ENCODE data around the gene IFI30.

The IFI30 gene

GRCh38 chr19:18167011-18167410 lies 6.6 kb upstream of the IFI30 start:
- H3K4me3 ChIP-seq = no peak overlapping the region
- H3K27ac ChIP-seq = no peak overlapping the region

DNA sequence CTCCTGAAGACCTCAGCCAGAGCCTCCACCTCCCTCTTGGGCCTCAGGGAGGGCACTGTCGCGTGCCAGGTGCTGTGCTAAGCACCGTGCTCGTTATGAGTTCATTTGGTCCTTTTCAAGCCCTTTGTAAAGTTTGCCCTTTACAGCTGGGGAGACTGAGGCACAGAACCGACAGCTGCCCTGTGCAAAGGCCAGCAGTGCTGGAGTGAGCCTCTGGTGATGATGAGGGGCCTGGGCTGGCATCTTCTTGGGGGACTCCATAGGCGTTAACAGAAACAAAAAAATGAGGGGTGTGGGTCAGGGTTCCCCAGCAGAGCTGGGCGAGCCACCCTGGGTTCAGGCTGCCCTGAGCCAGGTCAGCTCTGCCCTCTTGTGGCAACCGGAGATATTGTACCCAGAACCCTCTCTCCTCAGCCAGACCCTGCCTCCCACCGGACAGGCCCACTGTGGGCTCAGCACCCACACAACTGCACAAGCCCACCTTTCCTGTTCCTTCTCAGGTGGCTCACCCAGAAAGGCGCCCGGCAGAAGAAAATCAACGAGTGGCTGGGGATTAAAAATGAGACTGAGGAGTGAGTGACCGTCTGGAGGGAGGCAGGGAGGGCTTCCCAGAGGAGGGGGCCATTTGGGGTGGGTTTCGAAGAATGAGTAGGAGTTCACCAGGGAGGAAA lies 5.5 kb upstream of the IFI30 start:
- Histone ChIP-seq H3K27ac (peak overlapping the region in 6 of 21 experiments; percentile 17 to 87 (median 24)), H3K4me3 (no peak overlapping the region)

DNA sequence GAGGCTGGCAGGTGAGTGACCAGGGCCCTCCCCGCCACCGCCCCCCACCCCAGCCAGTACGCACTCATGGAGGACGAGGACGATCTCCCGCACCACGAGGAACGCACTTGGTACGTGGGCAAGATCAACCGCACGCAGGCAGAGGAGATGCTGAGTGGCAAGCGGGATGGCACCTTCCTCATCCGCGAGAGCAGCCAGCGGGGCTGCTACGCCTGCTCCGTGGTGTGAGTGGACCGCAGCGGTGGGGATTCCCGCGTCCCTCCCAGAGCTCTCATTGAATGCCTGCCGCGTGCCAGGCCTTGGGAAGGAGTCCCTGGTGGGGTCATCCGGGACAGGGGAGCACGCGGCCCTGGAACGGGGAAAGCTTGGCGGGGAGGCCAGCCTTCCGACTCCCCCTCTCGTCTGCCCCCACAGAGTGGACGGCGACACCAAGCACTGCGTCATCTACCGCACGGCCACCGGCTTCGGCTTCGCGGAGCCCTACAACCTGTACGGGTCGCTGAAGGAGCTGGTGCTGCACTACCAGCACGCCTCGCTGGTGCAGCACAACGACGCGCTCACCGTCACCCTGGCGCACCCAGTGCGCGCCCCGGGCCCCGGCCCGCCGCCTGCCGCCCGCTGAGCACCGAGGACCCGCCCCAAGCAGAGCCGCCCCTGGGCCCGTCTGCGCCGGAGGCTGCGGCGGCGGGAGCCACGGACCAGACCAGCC lies 4.8 kb upstream of the IFI30 start:
- H3K4me3 ChIP-seq = no peak overlapping the region
- peak overlapping the region in 8 of 21 experiments; percentile 62 to 87 (median 79) for H3K27ac ChIP-seq

- peak overlapping the region in 19 of 21 experiments; percentile 35 to 87 (median 68) for H3K27ac ChIP-seq
- H3K4me3 ChIP-seq = no peak overlapping the region
These were observed 2.8 kb upstream of the IFI30 start for GRCh38 chr19:18170714-18171255.

DNA sequence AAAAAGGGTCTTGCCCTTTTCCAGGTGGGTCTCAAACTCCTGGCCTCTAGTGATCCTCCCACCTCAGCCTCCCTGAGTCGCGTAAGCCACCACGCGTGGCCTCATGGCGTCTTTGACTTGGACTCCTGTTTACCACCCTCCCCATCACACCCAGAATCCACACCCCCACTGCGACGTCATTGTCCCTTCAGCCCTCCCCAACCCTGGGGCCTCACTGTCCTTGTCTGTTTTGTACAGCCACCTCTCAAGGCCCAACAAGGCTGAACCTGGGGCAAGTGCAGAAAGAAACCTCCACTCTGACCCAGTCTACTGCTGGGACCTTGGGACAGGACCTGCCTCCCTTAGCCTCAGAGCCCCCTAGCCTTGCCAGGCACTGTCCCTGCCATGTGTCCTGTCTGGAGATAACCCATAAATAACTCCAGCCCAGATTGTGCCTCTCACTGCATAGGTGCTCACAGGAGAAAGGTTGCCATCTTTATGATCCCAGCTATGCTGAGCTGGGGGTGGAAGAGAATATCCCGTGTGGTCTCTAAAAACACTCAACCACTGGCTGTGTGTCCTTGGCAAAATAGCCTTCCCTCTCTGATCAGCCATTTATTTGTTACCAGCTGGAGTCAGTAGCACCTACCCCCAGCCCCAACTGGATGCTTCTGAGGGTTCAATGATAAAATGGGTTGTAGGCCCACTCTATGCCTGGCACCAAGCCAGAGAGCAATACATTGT lies 1.8 kb upstream of the IFI30 start:
- Histone ChIP-seq H3K27ac (peak overlapping the region in 15 of 21 experiments; percentile 4 to 87 (median 72)), H3K4me3 (no peak overlapping the region)

DNA sequence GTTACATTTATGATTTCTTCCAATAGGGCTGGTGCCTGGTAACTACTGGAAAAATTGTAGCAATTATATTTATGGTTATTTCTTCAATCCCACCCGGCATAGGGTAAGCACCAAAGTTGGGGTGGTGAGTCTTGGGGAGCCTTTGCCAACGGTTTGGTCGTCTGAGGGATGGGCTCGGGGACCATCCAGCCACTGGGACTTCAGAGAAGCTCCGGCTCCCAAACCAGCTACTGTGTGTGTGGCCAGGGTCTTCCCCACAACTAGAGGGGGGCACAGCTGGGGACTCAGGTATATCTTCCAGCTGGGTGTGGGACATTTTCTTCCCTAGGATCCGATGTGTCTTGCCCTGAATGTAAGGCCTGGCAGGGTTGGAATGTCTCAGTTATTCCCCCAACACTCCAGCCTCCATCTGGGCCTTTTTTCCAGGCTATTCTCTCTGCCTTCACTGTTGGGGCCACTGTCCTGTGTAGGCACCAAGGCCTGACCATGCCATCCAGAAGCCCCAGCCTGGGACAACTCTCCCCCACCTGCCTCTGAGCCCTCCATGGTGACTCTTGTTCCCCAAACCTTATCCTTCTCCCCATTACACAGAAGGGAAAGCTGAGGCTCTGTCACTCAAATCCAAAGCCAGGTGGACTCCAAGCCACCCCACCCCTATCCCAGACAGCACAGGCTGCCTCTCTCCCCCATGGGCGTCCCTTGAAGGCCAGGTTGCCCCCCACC lies 1.1 kb upstream of the IFI30 start:
- Histone ChIP-seq H3K27ac (peak overlapping the region in 17 of 21 experiments; percentile 26 to 89 (median 74)), H3K4me3 (no peak overlapping the region)

- H3K27ac ChIP-seq = peak overlapping the region in 20 of 21 experiments; percentile 20 to 89 (median 77)
- H3K4me3 ChIP-seq = peak overlapping the region; percentile 46 to 76 (median 61)
These were observed 500 bp upstream of the IFI30 start for GRCh38 chr19:18173054-18173571.

- peak overlapping the region in 9 of 21 experiments; percentile 8 to 89 (median 82) for H3K27ac ChIP-seq
- peak overlapping the region in 6 of 7 experiments; percentile 46 to 76 (median 61) for H3K4me3 ChIP-seq
These were observed 1.4 kb downstream of the IFI30 start for GRCh38 chr19:18174983-18175382.

GRCh38 chr19:18176367-18177310 lies 3.0 kb downstream of the IFI30 start:
- Histone ChIP-seq H3K4me3 (peak overlapping the region in 1 of 7 experiments; percentile 53), H3K27ac (no peak overlapping the region)

DNA sequence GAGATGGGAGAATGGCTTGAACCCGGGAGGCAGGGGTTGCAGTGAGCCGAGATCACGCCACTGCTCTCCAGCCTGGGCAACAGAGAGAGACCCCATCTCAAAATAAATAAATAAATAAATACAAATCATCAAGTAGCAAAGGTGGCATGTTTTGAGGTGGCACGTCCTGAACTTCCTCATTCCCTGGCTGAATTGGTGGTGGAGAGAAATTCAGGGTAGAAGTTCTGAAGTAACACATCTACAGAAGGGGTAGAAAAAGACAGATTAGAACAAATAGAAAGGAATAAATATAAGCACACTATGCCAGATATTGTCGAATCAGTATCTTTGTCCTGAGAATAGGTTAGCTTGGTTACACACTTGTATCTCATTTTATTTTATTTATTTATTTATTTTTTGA lies 6.3 kb downstream of the IFI30 start:
- Histone ChIP-seq H3K4me3 (no peak overlapping the region), H3K27ac (no peak overlapping the region)

GRCh38 chr19:18183529-18183928 lies 9.9 kb downstream of the IFI30 start:
- no peak overlapping the region for H3K27ac ChIP-seq
- H3K4me3 ChIP-seq = no peak overlapping the region

DNA sequence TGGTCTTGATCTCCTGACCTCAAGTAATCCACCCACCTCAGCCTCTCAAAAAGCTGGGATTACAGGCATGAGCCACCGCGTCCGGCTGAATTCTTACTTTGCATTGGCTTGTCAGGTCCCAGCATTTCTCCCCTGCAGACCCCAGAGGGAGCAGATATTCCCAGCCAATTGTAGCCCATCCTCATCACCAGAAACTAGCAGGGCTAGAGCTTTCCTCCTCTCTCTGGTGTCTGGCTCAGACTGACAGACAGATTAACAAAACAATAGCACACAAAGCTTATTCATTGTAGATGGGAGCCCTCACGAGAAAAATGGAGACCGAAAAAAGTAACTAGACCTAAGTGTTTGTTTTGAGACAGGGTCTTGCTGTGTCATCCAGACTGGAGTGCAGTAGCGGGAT lies 11.9 kb downstream of the IFI30 start:
- Histone ChIP-seq H3K4me3 (no peak overlapping the region), H3K27ac (no peak overlapping the region)

GRCh38 chr19:18190278-18190677 lies 16.7 kb downstream of the IFI30 start:
- no peak overlapping the region for H3K27ac ChIP-seq
- H3K4me3 ChIP-seq = no peak overlapping the region

DNA sequence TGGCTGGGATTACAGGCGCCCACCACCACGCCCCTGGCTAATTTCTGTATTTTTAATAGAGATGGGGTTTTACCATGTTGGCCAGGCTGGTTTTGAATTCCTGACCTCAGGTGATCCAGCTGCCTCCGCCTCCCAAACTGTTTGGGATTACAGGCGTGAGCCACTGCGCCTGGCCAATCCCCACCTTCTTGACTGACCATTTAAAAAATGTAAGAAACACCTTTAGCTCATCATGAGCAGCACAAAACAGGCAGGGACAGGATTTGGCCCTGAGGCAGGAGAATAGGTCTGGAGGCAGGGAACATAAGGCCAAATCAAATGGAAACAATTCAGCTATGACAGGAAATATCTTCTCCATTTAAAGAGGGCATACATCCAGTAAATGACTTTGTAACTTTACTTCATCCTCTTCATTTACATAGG lies 18.0 kb downstream of the IFI30 start:
- H3K27ac ChIP-seq = peak overlapping the region in 18 of 21 experiments; percentile 52 to 93 (median 85)
- peak overlapping the region in 5 of 7 experiments; percentile 33 to 74 (median 57) for H3K4me3 ChIP-seq

DNA sequence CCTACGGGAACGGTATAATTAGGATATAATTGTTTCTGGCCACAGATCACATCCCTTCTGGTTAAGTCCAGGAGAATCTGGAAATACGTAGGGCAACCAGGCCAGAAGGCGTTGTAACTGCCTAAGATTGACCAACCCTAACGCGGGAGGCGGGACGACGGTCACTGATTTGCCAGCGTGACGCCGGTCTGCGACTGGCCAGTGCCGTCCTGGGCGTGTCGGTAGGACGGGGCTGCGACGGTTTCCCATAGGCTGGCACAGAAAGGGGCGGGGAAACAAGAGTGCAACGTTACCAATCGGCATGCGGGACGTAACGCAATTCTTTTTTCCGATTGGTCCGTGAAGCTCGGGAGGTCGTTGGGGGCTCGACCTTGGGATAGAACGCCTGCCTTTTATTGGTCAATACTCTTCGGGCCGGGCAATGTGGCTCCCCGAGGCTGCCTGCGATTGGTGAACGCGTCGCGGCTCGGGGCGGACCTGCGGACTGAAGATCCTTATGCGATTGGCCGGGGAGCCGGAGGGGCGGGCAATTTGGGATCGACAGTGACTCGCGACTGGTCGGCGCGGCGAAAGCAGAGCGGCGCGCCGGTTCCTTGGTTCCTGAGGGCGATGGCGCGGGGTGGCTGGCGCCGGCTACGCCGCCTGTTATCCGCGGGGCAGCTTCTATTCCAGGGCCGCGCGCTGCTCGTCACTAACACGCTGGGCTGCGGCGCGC lies 19.2 kb downstream of the IFI30 start, which contains the start of gene MPV17L2:
Gene MPV17L2, plus strand, starts transcription at position 546 of the 715 bp plus-strand sequence. Its CDS starts 64 bp downstream, at position 610.
- Histone ChIP-seq H3K27ac (peak within 1 kb of the TSS; percentile 41 to 93 (median 86)), H3K4me3 (peak within 1 kb of the TSS; percentile 60 to 97 (median 79))

DNA sequence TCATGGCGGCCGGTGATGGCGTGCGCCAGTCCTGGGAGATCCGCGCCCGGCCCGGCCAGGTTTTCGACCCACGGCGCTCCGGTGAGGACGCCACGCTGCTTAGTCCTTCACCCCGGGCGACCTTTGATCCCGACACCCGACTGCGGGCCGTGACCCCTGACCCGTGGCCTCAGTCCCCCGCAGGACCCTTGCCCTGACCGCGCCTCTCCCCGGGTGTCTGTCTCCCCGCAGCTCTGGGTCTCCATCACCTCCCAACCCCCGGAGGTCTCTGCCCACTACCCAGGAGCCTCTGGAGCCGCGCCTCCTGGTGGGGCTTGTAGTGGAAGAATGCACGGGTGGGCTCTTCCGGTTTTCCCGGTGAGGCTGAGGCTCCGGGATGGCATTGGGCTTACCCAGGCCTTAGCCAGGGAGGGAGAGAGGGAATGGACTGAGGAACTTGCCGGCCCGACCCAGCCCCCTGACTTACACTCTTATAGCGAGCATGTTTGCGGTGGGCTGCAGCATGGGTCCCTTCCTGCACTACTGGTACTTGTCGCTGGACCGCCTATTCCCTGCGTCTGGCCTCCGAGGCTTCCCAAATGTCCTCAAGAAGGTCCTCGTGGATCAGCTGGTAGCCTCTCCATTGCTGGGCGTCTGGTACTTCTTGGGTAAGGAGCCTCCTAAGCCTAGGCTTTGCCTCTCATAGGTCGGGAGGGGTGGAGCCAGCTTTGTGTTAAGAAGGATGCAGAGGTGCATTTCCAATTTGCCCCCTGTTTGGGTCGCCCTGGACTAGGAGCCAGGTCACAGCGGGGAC lies 20.0 kb downstream of the IFI30 start:
- Histone ChIP-seq H3K27ac (peak overlapping the region in 20 of 21 experiments; percentile 41 to 92 (median 82)), H3K4me3 (peak overlapping the region; percentile 60 to 97 (median 79))
